OCI-LY7 (cell line): ENCODE results near the gene LZTS2. TPM values are rescaled to one million over a fixed set of nuclear protein-coding genes. Genes with fewer than 3 reads are reported as not detected.

ENCODE experiments used
- BruUV-seq: library from RNA; stranded (reverse); fragments of 400-500 nt; replicated peaks from 2 replicates; lab custom pipeline; 2021; lab: Mats Ljungman, UMichigan
- CTCF ChIA-PET: fragments of 300-600 bp; sonication (Branson Sonifier 250); formaldehyde crosslinking; loops from one replicate; lab custom pipeline; 2022; ENCODE audit warnings: antibody characterized with exemption; ENCODE audit not compliant: unreplicated experiment; lab: Charles Lee
- POLR2A ChIA-PET: fragments of 300-600 bp; sonication (Branson Sonifier 250); formaldehyde crosslinking; loops from one replicate; lab custom pipeline; 2022; ENCODE audit warnings: antibody characterized with exemption; lab: Charles Lee
- DNase-seq: peaks from one replicate; pipeline ENCODE4 v3.0.0-alpha.2; 2015; ENCODE audit warnings: low spot score
- H2AFZ ChIP-seq: fragments of 200-600 bp; sonication (generic), shearing (Covaris generic); 2 replicates; pipeline ENCODE4 v1.6.1; 2014; ENCODE audit warnings: mild to moderate bottlenecking, antibody characterized with exemption, low read length, moderate library complexity
- H3K27ac ChIP-seq: fragments of 200-600 bp; sonication (generic); 2 replicates; pipeline ENCODE4 v1.5.1; 2014; ENCODE audit warnings: mixed run types, low read depth, mild to moderate bottlenecking, moderate library complexity, low read length, inconsistent platforms; ENCODE audit not compliant: poor library complexity, severe bottlenecking
- H3K36me3 ChIP-seq: fragments of 200-600 bp; sonication (generic); 2 replicates; pipeline ENCODE4 v1.6.1; 2014; ENCODE audit warnings: mild to moderate bottlenecking, antibody characterized with exemption, low read length, moderate library complexity, mixed read lengths; ENCODE audit not compliant: insufficient read depth
- H3K4me1 ChIP-seq: fragments of 200-600 bp; sonication (generic); 2 replicates; pipeline ENCODE4 v1.5.1; 2014; ENCODE audit warnings: mild to moderate bottlenecking, low read length; ENCODE audit not compliant: insufficient read depth, poor library complexity, severe bottlenecking
- H3K4me2 ChIP-seq: fragments of 200-600 bp; sonication (generic); 2 replicates; pipeline ENCODE4 v1.6.1; 2014; ENCODE audit warnings: mild to moderate bottlenecking, low read length
- H3K4me3 ChIP-seq: fragments of 200-600 bp; sonication (generic); 2 replicates; pipeline ENCODE4 v1.5.1; 2014; ENCODE audit warnings: mild to moderate bottlenecking, low read depth, low read length; ENCODE audit not compliant: poor library complexity, severe bottlenecking
- H3K79me2 ChIP-seq: fragments of 200-600 bp; sonication (generic); 2 replicates; pipeline ENCODE4 v1.6.1; 2016; ENCODE audit warnings: low read depth, mild to moderate bottlenecking, low read length, moderate library complexity, mixed read lengths; ENCODE audit not compliant: insufficient read depth
- H3K9me2 ChIP-seq: fragments of 200-600 bp; sonication (generic); 2 replicates; pipeline ENCODE4 v1.6.1; 2016; ENCODE audit warnings: mild to moderate bottlenecking, low read length, mixed read lengths; ENCODE audit not compliant: insufficient read depth
- H3K9me3 ChIP-seq: fragments of 200-600 bp; sonication (generic); 2 replicates; pipeline ENCODE4 v1.6.1; 2014; ENCODE audit warnings: mild to moderate bottlenecking, mixed run types, low read length, mixed read lengths
- H4K20me1 ChIP-seq: fragments of 200-600 bp; sonication (generic); 2 replicates; pipeline ENCODE4 v1.6.1; 2014; ENCODE audit warnings: mild to moderate bottlenecking, antibody characterized with exemption, low read length, moderate library complexity, mixed read lengths; ENCODE audit not compliant: insufficient read depth
- CTCF ChIP-seq: fragments of 200-600 bp; sonication (generic); conservative IDR thresholded peaks from 2 replicates; pipeline ENCODE4 v1.5.1; 2014; ENCODE audit warnings: mild to moderate bottlenecking, antibody characterized with exemption, low read length, moderate library complexity, mixed read lengths
- EZH2phosphoT487 ChIP-seq: fragments of 200-600 bp; sonication (generic); IDR thresholded peaks from 2 replicates; pipeline ENCODE4 v1.6.1; 2018; ENCODE audit warnings: low read depth, borderline replicate concordance, mild to moderate bottlenecking, mixed run types, antibody characterized with exemption, low read length, moderate library complexity, mixed read lengths
- intact Hi-C: fragments of 100-400 bp; cut with micrococcal nuclease; formaldehyde crosslinking; loops from one replicate; pipeline ENCODE4 v1.10.0; 2022; ENCODE audit not compliant: unreplicated experiment
- total RNA-seq, 2 experiments: library from RNA; depleted of rRNA in 1 of 2; stranded (reverse); fragments of >200 nt in 1 of 2; shearing (Covaris generic) in 1 of 2; gene quantifications; 2 replicates each; pipeline ENCODE4 v1.2.3, GENCODE V29; 2014 to 2022

Gene LZTS2
- total RNA-seq, 2 experiments from 2014 or later, result 13.6 to 20.3 TPM

GRCh38 chr10:101008823-101009423 is 9.3 kb downstream of the LZTS2 start:
- H4K20me1 ChIP-seq, result no peaks in the 10 kb centered on the region
- H2AFZ ChIP-seq, result no peak overlapping the region
- no peak for TF ChIP-seq EZH2phosphoT487
- TF ChIP-seq CTCF, result no peak
- H3K9me2 ChIP-seq, result no peaks in the 10 kb centered on the region
- H3K4me2 ChIP-seq, result no peak overlapping the region
- H3K4me1 ChIP-seq, result no peaks in the 10 kb centered on the region
- H3K27ac ChIP-seq, result no peak overlapping the region
- H3K9me3 ChIP-seq, result no peaks in the 10 kb centered on the region
- BruUV-seq, result no TSS peak
- DNase-seq, result no peak
- intact Hi-C loops, result no loop called here
- CTCF ChIA-PET, result no interaction called here
- no peak overlapping the region for H3K4me3 ChIP-seq
- POLR2A ChIA-PET, result no interaction called here
- no peaks in the 10 kb centered on the region for H3K36me3 ChIP-seq
- H3K79me2 ChIP-seq, result no peaks in the 10 kb centered on the region

GRCh38 chr10:101010329-101010728 is 10.7 kb downstream of the LZTS2 start:
- DNase-seq, result no peak
- TF ChIP-seq EZH2phosphoT487, result no peak
- TF ChIP-seq CTCF, result no peak
- H4K20me1 ChIP-seq, result no peaks in the 10 kb centered on the region
- H3K4me3 ChIP-seq, result no peak overlapping the region
- CTCF ChIA-PET, result no interaction called here
- intact Hi-C loops, result loop anchor here (5.0 kb wide), 1 partner anchor 1178 kb away; no protein-coding TSS in a partner anchor
- no peaks in the 10 kb centered on the region for H3K36me3 ChIP-seq
- no peaks in the 10 kb centered on the region for H3K79me2 ChIP-seq
- no peak overlapping the region for H3K4me2 ChIP-seq
- no peak overlapping the region for H2AFZ ChIP-seq
- POLR2A ChIA-PET, result no interaction called here
- no peaks in the 10 kb centered on the region for H3K4me1 ChIP-seq
- H3K9me3 ChIP-seq, result no peaks in the 10 kb centered on the region
- H3K27ac ChIP-seq, result no peak overlapping the region
- no TSS peak for BruUV-seq
- no peaks in the 10 kb centered on the region for H3K9me2 ChIP-seq
